ENCODE data around the gene TMEM43. TPM values are rescaled to one million over a fixed set of nuclear protein-coding genes. Genes with fewer than 3 reads are reported as not detected.

TMEM43 gene
- polyA plus RNA-seq, 3 donors = 55.4 to 69.7 (median 66.7) TPM

GRCh38 chr3:14151471-14152083 is 26.7 kb downstream of the TMEM43 start:
- H3K9me3 ChIP-seq (replicated peaks in 1 of 2; ENCODE audit: control insufficient read depth in 1 of 2, insufficient read depth in 1 of 2, low read length in 2 of 2) = no peaks in the 10 kb centered on the region

More at GRCh38 chr3:14151471-14152083, 26.7 kb downstream of the TMEM43 start:
- Histone ChIP-seq H3K9ac (ENCODE audit: insufficient read depth, low read length, poor library complexity, severe bottlenecking) (no peak overlapping the region), H3K36me3 (replicated peaks in 1 of 2; ENCODE audit: control insufficient read depth in 1 of 2, insufficient read depth in 2 of 2, low read length in 2 of 2) (peaks cover 25 to 61% of the 10 kb centered on the region in 2 donors), H3K4me3 (replicated peaks in 1 of 3; ENCODE audit: low read depth in 2 of 3, low read length in 3 of 3) (no peak overlapping the region), H3K4me1 (ENCODE audit: control insufficient read depth in 1 of 2, insufficient read depth in 2 of 2, low read length in 2 of 2) (peaks cover 12 to 14% of the 10 kb centered on the region in 2 donors), H3K4me2 (replicated peaks; ENCODE audit: extremely low read depth, low read length, poor library complexity, severe bottlenecking) (no peak overlapping the region), H2AFZ (ENCODE audit: insufficient read depth, low read depth, low read length, poor library complexity, severe bottlenecking) (no peak overlapping the region), H3K27ac (ENCODE audit: low read depth in 1 of 2, low read length in 2 of 2) (no peak overlapping the region), H3K79me2 (ENCODE audit: insufficient read depth, low read length) (no peaks in the 10 kb centered on the region), H4K20me1 (ENCODE audit: insufficient read depth, low read length) (no peaks in the 10 kb centered on the region), H3K27me3 (ENCODE audit: control insufficient read depth in 2 of 2, insufficient read depth in 2 of 2, low read length in 2 of 2) (no peaks in the 10 kb centered on the region)
- 100% methylated on average over 4 of the region's 12 CpGs for WGBS (ENCODE audit: insufficient coverage)
- Mint-ChIP-seq H3K27me3 (ENCODE audit: low read depth in 3 of 3) (peaks cover 0 to 4% (median 0%) of the 10 kb centered on the region in 3 donors), H3K4me1 (peaks cover 15% of the 10 kb centered on the region), H3K27ac (peak overlapping the region in 1 of 7 donors; percentile 25), H3K36me3 (peaks cover 69 to 74% of the 10 kb centered on the region in 2 donors), H3K9me3 (peaks cover 0 to 1% (median 0%) of the 10 kb centered on the region in 7 donors), H3K4me3 (no peak overlapping the region)
- intact Hi-C loops (cut with micrococcal nuclease) = no loop called here
- DNase-seq = no peak
- TF ChIP-seq CTCF (IDR thresholded peaks at IDR 0.05) = no peak

Measured in CD14-positive monocyte (primary cell).